ENCODE data around the gene EPB41L3.
"Not testable (repeated sequence)": the region's sequence is repeated elsewhere in the genome, so short reads cannot be mapped to it uniquely, and the experiment has no call there.

The EPB41L3 gene

GRCh38 chr18:5496305-5496704 is 47.5 kb downstream of the EPB41L3 start:
- no peak for DNase-seq (ENCODE audit: low read depth)

- DNase-seq (ENCODE audit: low read depth), result no peak
Observed at GRCh38 chr18:5490753-5491480, 52.9 kb downstream of the EPB41L3 start.

GRCh38 chr18:5488844-5489243 is 55.0 kb downstream of the EPB41L3 start:
- DNase-seq (ENCODE audit: low read depth), result no peak

DNA sequence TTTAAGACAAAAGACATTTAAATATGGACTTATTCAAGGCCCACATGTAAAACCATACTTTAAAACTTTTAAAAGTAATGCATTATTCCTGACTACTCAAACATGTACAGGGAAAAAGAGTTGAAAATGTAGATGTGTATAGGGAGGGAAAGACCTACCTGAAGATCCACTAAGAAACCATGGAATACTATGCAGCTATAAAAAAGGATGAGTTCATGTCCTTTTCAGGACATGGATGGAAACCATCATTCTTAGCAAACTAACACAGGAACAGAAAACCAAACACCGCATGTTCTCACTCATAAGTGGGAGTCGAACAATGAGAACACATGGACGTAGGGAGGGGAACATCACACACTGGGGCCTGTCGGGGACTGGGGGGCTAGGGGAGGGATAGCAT is 55.8 kb downstream of the EPB41L3 start:
- not testable (repeated sequence) for DNase-seq (ENCODE audit: low read depth)

- DNase-seq (ENCODE audit: low read depth), result no peak
Observed at GRCh38 chr18:5484526-5484925, 59.3 kb downstream of the EPB41L3 start.

GRCh38 chr18:5481621-5482020 is 62.2 kb downstream of the EPB41L3 start:
- DNase-seq (ENCODE audit: low read depth), result no peak

- no peak for DNase-seq (ENCODE audit: low read depth)
Observed at GRCh38 chr18:5478261-5478660, 65.5 kb downstream of the EPB41L3 start.

- DNase-seq (ENCODE audit: low read depth), result no peak
Observed at GRCh38 chr18:5476961-5477800, 66.6 kb downstream of the EPB41L3 start.

GRCh38 chr18:5475267-5475666 is 68.5 kb downstream of the EPB41L3 start:
- DNase-seq (ENCODE audit: low read depth), result no peak

- DNase-seq (ENCODE audit: low read depth), result no peak
Observed at GRCh38 chr18:5469340-5469739, 74.5 kb downstream of the EPB41L3 start.

DNA sequence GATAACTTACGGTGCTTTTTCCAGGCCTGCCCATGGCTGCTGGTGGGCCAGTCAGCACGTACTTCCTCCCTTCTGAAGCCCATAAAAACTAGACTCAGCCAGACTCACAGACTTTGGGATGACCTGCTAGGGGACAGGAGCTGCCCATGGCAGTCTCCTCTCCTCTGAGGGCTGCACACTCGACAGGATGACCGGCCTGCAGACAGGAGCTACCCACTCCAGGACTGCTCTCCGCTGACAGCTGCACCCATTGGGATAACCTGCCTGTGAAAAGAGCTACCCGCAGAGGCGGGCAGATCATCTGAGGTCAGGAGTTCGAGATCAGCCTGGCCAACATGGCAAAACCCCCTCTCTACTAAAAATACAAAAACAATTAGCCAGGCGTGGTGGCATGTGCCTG is 75.4 kb downstream of the EPB41L3 start:
- no peak for DNase-seq (ENCODE audit: low read depth)

GRCh38 chr18:5467671-5468070 is 76.1 kb downstream of the EPB41L3 start:
- DNase-seq (ENCODE audit: low read depth), result no peak

DNA sequence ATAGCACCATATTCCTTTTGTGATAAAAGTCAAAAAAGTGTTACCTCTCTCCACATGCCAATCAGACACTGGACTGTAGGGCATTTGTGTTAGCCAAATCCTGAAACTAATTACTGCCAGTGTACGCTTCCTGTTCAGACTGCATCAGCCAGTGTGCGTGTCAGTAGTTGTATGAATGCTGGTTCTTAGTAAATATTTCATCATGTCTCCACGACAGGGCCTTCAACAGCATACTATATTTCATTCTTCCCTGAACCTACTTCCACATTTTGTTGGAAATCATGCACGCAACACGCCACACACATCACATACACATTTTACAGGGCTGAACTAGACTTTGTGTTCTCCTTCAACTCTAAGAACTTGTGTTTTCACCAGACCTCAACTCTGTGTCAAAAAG is 77.5 kb downstream of the EPB41L3 start:
- no peak for DNase-seq (ENCODE audit: low read depth)

- DNase-seq (ENCODE audit: low read depth), result no peak
Observed at GRCh38 chr18:5464251-5464650, 79.5 kb downstream of the EPB41L3 start.

DNA sequence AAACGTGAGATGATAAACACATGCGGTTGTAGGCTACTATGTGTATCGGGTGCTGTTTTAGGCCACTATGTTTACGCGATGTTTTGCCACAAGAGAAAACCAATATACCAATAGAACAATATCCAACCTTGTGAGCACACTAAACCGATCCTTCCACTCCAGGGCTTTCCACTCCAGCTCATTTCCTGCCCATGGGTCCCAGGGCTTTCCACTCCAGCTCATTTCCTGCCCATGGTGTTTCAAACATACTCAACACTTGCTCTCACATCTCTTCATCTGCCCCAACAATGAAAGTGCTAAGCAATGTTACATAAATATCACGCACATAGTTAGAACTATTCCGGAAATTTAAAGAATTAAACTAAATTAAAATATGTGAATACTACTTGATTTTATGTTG is 80.0 kb downstream of the EPB41L3 start:
- no peak for DNase-seq (ENCODE audit: low read depth)

DNA sequence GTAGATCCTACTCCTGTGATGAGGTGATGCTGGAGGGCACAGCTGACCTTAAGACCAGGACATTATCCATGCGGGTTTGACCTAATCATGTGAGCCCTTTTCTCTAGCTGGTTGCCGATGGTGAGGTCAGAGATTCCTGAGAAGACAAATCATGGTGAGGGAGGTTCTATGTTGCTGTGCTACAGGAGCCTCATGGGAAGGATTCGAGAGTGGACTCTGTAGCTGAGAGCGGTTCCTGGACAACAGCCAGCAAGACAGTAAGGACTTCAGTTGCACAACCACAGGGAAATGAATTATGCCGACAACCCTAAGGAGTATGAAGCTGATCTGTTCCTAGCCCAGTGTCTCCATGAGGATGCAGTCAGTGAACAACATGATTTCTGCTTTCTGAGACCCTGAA is 80.4 kb downstream of the EPB41L3 start:
- no peak for DNase-seq (ENCODE audit: low read depth)

DNA sequence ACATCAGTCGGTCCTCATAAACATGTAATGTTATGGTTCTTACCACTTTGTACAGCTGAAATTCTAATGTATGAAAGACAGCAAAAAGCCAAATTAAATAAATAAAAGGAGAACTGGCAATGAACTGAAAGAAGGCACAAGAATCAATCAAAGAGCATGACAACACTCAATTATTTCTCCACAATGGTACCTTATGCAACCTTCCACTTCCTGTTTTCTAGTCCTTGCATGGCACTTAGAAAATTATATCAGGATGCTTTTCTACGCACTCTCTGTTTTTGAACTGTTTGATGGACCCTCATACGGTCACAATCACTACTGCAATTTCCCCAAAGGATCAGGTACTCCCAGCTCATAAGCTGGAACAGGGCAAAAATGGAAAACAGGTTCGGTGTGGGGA is 81.6 kb downstream of the EPB41L3 start:
- no peak for DNase-seq (ENCODE audit: low read depth)

- no peak for DNase-seq (ENCODE audit: low read depth)
Observed at GRCh38 chr18:5461041-5461440, 82.8 kb downstream of the EPB41L3 start.

DNA sequence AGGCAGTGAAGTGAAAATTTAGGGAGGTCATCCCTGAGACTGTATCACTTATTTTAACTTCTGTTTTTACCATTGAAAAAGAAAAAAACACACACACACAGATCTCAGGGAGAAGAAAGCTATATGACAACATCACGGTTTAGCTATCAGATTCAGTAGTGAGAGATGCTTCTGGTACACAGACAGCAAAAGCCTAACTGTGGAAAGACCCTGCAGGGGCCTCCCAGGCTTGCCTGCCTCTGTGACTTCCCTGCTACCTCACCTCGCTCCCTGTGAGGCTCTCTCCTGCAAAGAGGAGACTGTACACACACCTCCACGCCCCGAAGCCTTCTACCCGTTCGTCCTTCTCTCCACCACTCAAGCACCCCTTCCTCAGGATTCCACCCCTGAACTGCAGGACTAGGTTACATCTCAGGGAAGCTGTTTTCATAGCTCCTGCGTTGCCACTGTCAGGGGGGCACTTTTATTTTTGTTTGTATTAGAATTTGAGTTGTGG is 86.3 kb downstream of the EPB41L3 start:
- no peak for DNase-seq (ENCODE audit: low read depth)

GRCh38 chr18:5456577-5457461 is 87.0 kb downstream of the EPB41L3 start:
- DNase-seq (ENCODE audit: low read depth), result no peak

GRCh38 chr18:5455674-5456073 is 88.1 kb downstream of the EPB41L3 start:
- no peak for DNase-seq (ENCODE audit: low read depth)

DNA sequence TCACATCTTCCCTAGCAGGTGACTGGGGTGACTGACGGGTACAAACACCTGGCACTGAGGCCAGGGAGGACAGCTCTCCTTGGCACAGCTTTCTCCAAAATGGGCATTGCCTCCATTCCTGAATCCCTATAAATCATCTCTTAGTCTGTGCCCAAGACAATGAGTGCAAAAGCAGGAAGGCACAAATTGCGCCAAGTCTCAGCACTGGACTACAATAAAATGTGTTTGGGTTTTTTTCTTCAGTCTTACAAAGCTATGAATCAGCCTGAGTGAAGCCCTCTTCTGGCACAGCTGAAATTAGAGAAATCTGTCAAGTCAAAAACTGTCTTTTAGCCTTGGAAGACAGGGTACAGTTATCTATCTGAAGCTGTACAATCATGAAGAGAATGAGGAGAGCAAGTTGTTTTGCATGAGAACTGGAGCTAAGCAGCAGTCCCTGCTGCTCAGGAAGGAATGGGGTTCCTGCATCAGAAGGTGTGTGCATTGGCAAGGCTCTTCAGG is 90.8 kb downstream of the EPB41L3 start:
- no peak for DNase-seq (ENCODE audit: low read depth)
